ENCODE results near the gene S100A16.
"Not testable (repeated sequence)": the region's sequence is repeated elsewhere in the genome, so short reads cannot be mapped to it uniquely, and the experiment has no call there.

The S100A16 gene

GRCh38 chr1:153585006-153585405 is 27.9 kb downstream of the S100A16 start:
- DNase-seq, result peak in 1 of 2 donors; percentile 56

- no peak for DNase-seq
Observed at GRCh38 chr1:153583976-153584375, 29.0 kb downstream of the S100A16 start.

GRCh38 chr1:153583514-153583913 is 29.4 kb downstream of the S100A16 start:
- DNase-seq, result not testable (repeated sequence)

DNA sequence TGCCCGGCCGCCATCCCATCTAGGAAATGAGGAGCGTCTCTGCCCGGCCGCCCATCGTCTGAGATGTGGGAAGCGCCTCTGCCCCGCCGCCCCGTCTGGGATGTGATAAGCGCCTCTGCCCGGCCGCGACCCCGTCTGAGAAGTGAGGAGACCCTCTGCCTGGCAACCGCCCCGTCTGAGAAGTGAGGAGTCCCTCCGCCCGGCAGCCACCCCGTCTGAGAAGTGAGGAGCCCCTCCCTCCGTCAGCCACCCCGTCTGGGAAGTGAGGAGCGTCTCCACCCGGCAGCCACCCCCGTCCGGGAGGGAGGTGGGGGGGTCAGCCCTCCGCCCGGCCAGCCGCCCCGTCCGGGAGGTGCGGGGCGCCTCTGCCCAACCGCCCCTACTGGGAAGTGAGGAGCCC is 30.1 kb downstream of the S100A16 start:
- not testable (repeated sequence) for DNase-seq

GRCh38 chr1:153578936-153579335 is 34.0 kb downstream of the S100A16 start:
- no peak for DNase-seq

DNA sequence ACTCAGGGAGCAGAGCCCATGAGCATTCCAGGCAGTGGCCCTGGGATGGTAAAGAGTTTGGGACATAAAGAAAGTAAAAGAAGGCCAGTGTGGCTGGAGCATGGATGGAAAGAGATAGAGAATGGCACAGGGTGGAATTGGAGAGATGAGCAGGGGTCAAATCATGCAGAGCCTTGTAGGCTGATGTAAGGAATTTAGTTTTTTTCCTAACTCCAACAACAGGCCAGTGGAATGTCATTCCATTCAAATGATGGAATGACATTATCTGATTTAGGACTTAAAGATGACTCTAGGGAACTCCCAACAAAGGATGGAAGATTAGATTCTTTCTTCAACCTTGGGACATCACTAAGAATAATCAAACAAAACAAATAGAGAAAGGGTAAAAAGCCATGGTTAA is 34.4 kb downstream of the S100A16 start:
- no peak for DNase-seq

GRCh38 chr1:153577624-153578051 is 35.3 kb downstream of the S100A16 start:
- DNase-seq, result no peak

GRCh38 chr1:153577138-153577537 is 35.8 kb downstream of the S100A16 start:
- peak in 1 of 2 donors; percentile 12 for DNase-seq

DNA sequence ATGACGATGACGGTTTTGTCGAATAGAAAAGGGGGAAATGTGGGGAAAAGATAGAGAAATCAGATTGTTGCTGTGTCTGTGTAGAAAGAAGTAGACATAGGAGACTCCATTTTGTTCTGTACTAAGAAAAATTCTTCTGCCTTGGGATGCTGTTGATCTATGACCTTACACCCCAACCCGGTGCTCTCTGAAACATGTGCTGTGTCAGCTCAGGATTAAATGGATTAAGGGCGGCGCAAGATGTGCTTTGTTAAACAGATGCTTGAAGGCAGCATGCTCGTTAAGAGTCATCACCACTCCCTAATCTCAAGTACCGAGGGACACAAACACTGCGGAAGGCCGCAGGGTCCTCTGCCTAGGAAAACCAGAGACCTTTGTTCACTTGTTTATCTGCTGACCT is 37.4 kb downstream of the S100A16 start:
- not testable (repeated sequence) for DNase-seq

- DNase-seq, result not testable (repeated sequence)
Observed at GRCh38 chr1:153575081-153575491, 37.9 kb downstream of the S100A16 start.

DNA sequence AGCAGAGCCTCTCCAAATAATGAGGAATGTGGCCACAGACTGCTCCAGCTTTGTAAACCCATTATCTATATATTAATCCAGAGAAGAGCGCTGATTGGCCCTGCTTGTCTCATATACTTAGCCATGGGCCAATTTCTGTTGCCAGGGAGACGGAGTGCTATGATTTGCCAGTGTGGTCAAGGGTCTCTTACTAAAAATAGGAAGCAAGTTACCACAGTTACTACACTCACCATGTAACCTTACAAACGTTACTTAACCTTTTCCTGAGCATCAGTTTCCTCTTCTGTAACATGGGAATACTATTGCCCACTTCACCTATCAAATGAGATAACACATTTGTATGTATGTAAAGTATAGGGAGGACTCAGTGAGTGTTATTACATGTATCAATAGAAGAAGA is 39.6 kb downstream of the S100A16 start:
- peak; percentile 75 to 76 for DNase-seq

GRCh38 chr1:153572569-153573015 is 40.3 kb downstream of the S100A16 start:
- peak; percentile 83 to 91 for DNase-seq

GRCh38 chr1:153571706-153572105 is 41.2 kb downstream of the S100A16 start:
- no peak for DNase-seq

GRCh38 chr1:153570874-153571273 is 42.1 kb downstream of the S100A16 start:
- no peak for DNase-seq

DNA sequence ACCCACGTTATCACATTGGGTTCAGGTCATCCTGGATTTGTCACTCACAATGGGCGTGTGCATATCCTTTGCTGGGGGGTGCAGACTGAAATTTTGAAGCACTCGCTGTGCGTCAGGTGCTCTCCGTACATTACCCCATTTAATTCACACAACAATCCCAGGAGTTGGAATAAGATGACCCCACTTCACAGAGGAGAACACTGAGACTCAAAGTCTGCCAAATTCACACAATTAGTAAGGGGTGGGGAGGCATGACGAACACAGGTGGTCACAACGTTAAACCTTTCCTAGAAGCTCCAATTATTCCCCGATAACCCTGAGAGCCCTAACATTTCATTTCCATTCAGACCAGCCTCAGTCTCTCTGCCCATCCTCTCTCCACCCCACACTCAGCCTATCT is 43.5 kb downstream of the S100A16 start:
- DNase-seq, result no peak

GRCh38 chr1:153568367-153569099 is 44.4 kb downstream of the S100A16 start:
- peak; percentile 80 to 83 for DNase-seq

- DNase-seq, result no peak
Observed at GRCh38 chr1:153567621-153568366, 45.1 kb downstream of the S100A16 start.

DNA sequence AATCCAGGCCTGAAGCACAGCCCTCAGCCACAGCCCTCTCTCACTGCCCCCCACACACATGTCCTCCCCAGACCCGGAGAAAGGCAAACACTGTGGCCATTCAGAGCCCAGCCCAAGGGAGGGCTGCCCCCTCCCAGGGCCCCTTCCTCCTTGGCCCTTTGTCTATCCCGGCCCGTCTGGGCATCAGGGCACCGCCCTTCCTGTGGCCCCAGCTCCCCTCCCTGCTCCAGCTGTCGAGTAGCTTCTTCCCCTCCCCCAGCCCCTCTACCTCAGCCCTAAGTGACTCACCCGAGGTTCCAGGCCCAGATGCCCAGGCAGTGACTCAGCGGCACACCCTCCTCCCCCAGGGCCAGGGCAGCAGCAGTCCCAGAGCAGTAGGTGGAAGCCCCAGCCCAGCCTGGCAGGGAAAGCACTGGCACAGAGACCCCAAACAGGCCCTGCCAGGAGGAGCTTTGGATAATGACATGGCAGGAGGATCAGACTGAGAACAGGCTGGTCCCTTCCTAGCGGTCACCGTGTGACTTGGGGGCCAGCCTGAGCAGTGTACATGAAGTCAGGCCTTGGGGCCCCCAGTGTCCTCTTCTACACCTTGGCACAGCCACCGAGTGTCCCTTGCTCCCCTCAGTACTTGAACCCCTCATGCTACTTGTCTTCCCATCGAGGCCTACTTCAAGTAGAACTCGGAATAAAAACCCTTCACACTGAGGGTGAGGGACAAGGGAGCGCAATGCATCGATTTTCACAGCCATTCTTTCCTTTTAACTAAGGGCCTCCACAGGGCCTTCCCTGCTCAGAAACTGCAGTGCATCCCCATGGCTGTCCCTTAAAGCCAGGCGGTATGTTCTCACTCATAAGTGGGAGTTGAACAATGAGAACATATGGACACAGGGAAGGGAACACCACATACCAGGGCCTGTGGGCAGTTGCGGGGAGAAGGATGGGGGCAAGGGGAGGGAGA is 46.2 kb downstream of the S100A16 start:
- peak; percentile 97 to 98 for DNase-seq

DNA sequence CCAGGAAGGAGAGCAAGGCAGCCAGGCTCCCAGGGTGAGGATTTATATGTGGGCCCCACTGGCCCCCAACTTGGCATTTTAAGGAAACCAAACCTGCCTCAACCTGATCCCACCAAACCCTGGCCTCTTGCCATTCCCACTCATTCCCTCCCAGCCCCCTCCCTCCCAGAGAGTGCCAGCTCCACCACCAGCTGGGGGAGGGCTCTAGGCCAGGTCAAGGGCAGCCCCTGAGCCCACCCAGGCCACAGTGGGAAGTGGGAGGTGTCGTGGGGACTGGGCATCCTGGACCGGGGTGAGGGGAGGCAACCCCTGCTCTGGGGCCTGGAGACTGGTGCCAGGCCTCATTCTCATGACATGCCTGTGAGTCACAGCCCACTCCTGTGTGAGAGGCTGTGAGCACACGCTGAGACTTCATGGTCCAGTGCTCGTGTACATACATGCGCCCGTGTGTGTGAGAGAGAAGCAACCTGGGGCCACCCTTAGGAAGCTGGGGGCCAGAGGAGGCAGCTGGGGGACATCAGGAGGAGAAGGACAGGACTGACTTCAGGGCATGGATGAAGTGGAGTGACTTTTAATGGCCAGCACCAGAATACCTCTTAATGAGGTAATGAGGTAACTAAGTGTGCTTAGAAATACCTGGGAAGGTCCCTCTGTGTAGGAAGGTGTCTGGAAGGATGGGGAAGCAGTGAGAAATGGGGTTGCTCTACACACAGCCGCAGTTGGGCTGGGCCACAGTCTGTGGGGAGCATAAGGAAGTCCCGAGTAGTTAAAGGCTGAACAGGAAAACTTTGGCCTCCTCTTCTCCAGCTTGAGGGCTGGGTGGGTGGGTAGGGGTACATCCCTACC is 47.2 kb downstream of the S100A16 start, which contains the start of gene S100A2:
Gene S100A2 (minus strand): TSS at position 316 of the 846 bp plus-strand sequence. CDS start 1,967 bp downstream, outside the sequence.
- peak; percentile 69 to 82 for DNase-seq

- DNase-seq, result no peak
Observed at GRCh38 chr1:153563991-153564390, 48.9 kb downstream of the S100A16 start.

GRCh38 chr1:153563483-153563901 is 49.4 kb downstream of the S100A16 start:
- DNase-seq, result peak in 1 of 2 donors; percentile 61

All from inflammatory macrophage (primary cell).